Measurements from ENCODE around the gene OSBPL8.

Gene OSBPL8

GRCh38 chr12:76307083-76307482 lies 252.5 kb downstream of the OSBPL8 start:
- H3K9me3 ChIP-seq (ENCODE audit: insufficient read depth, low read length), result no peaks in the 10 kb centered on the region
- H4K20me1 ChIP-seq (ENCODE audit: low read depth, low read length), result no peaks in the 10 kb centered on the region
- H3K4me3 ChIP-seq (ENCODE audit: insufficient read depth, low read length, poor library complexity, severe bottlenecking), result no peak overlapping the region
- TF ChIP-seq EZH2phosphoT487 (conservative IDR thresholded peaks at IDR 0.05; ENCODE audit: low read length), result no peak
- TF ChIP-seq CTCF (IDR thresholded peaks at IDR 0.05; ENCODE audit: insufficient read depth, low read length, poor library complexity, severe bottlenecking), result no peak
- H3K79me2 ChIP-seq (ENCODE audit: insufficient read depth, low read length), result no peaks in the 10 kb centered on the region
- H3K27me3 ChIP-seq (ENCODE audit: low read length), result no peaks in the 10 kb centered on the region
- no peak overlapping the region for H3K27ac ChIP-seq (ENCODE audit: low read depth, low read length)
- H3K9ac ChIP-seq (ENCODE audit: low read length), result no peak overlapping the region
- no peaks in the 10 kb centered on the region for H3F3A ChIP-seq (ENCODE audit: insufficient read depth)
- no peaks in the 10 kb centered on the region for H3K9me2 ChIP-seq (replicated peaks; ENCODE audit: insufficient read depth, low read length)
- no peak overlapping the region for H3K4me2 ChIP-seq (ENCODE audit: low read depth, low read length, poor library complexity, severe bottlenecking)
- no peak overlapping the region for H2AFZ ChIP-seq (ENCODE audit: low read depth, low read length, severe bottlenecking)
- H3K36me3 ChIP-seq (ENCODE audit: low read length), result no peaks in the 10 kb centered on the region

- Histone ChIP-seq H3K9ac (ENCODE audit: low read length) (no peak overlapping the region), H3K9me2 (replicated peaks; ENCODE audit: insufficient read depth, low read length) (no peaks in the 10 kb centered on the region), H3K9me3 (ENCODE audit: insufficient read depth, low read length) (no peaks in the 10 kb centered on the region), H3K36me3 (ENCODE audit: low read length) (no peaks in the 10 kb centered on the region), H3K79me2 (ENCODE audit: insufficient read depth, low read length) (no peaks in the 10 kb centered on the region), H3K27me3 (ENCODE audit: low read length) (no peaks in the 10 kb centered on the region), H3K4me3 (ENCODE audit: insufficient read depth, low read length, poor library complexity, severe bottlenecking) (no peak overlapping the region), H3K27ac (ENCODE audit: low read depth, low read length) (no peak overlapping the region), H4K20me1 (ENCODE audit: low read depth, low read length) (no peaks in the 10 kb centered on the region), H3K4me2 (ENCODE audit: low read depth, low read length, poor library complexity, severe bottlenecking) (no peak overlapping the region), H2AFZ (ENCODE audit: low read depth, low read length, severe bottlenecking) (no peak overlapping the region), H3F3A (ENCODE audit: insufficient read depth) (no peaks in the 10 kb centered on the region)
- TF ChIP-seq EZH2phosphoT487 (conservative IDR thresholded peaks at IDR 0.05; ENCODE audit: low read length), result no peak
- TF ChIP-seq CTCF (IDR thresholded peaks at IDR 0.05; ENCODE audit: insufficient read depth, low read length, poor library complexity, severe bottlenecking), result no peak
Observed at GRCh38 chr12:76303989-76304460, 255.5 kb downstream of the OSBPL8 start.

- H3K9ac ChIP-seq (ENCODE audit: low read length), result no peak overlapping the region
- no peaks in the 10 kb centered on the region for H3K9me3 ChIP-seq (ENCODE audit: insufficient read depth, low read length)
- no peak overlapping the region for H3K27ac ChIP-seq (ENCODE audit: low read depth, low read length)
- H4K20me1 ChIP-seq (ENCODE audit: low read depth, low read length), result no peaks in the 10 kb centered on the region
- H3K27me3 ChIP-seq (ENCODE audit: low read length), result no peaks in the 10 kb centered on the region
- H3K79me2 ChIP-seq (ENCODE audit: insufficient read depth, low read length), result no peaks in the 10 kb centered on the region
- no peak overlapping the region for H3K4me3 ChIP-seq (ENCODE audit: insufficient read depth, low read length, poor library complexity, severe bottlenecking)
- no peaks in the 10 kb centered on the region for H3F3A ChIP-seq (ENCODE audit: insufficient read depth)
- no peak overlapping the region for H3K4me2 ChIP-seq (ENCODE audit: low read depth, low read length, poor library complexity, severe bottlenecking)
- no peaks in the 10 kb centered on the region for H3K9me2 ChIP-seq (replicated peaks; ENCODE audit: insufficient read depth, low read length)
- H2AFZ ChIP-seq (ENCODE audit: low read depth, low read length, severe bottlenecking), result no peak overlapping the region
- H3K36me3 ChIP-seq (ENCODE audit: low read length), result no peaks in the 10 kb centered on the region
- TF ChIP-seq CTCF (IDR thresholded peaks at IDR 0.05; ENCODE audit: insufficient read depth, low read length, poor library complexity, severe bottlenecking), result no peak
- TF ChIP-seq EZH2phosphoT487 (conservative IDR thresholded peaks at IDR 0.05; ENCODE audit: low read length), result no peak
Observed at GRCh38 chr12:76303365-76303764, 256.2 kb downstream of the OSBPL8 start.
